Measurements from ENCODE around the gene GCNT2.
"Not testable (repeated sequence)": the region's sequence is repeated elsewhere in the genome, so short reads cannot be mapped to it uniquely, and the experiment has no call there.

Gene GCNT2

GRCh38 chr6:10658910-10659698, 138.0 kb downstream of the GCNT2 start:
- DNase-seq (ENCODE audit: low read depth in 1 of 2, low spot score in 1 of 2) = no peak

GRCh38 chr6:10659699-10660348, 138.7 kb downstream of the GCNT2 start:
- DNase-seq (ENCODE audit: low read depth in 1 of 2, low spot score in 1 of 2) = no peak

- not testable (repeated sequence) for DNase-seq (ENCODE audit: low read depth in 1 of 2, low spot score in 1 of 2)
Observed at GRCh38 chr6:10660431-10661191, 139.5 kb downstream of the GCNT2 start.

- DNase-seq (ENCODE audit: low read depth in 1 of 2, low spot score in 1 of 2) = no peak
Observed at GRCh38 chr6:10662207-10662606, 141.1 kb downstream of the GCNT2 start.

GRCh38 chr6:10662742-10663141, 141.6 kb downstream of the GCNT2 start:
- DNase-seq (ENCODE audit: low read depth in 1 of 2, low spot score in 1 of 2) = no peak

- not testable (repeated sequence) for DNase-seq (ENCODE audit: low read depth in 1 of 2, low spot score in 1 of 2)
Observed at GRCh38 chr6:10665595-10665994, 144.4 kb downstream of the GCNT2 start.

GRCh38 chr6:10668126-10668917, 147.2 kb downstream of the GCNT2 start:
- DNase-seq (ENCODE audit: low read depth in 1 of 2, low spot score in 1 of 2) = no peak

- DNase-seq (ENCODE audit: low read depth in 1 of 2, low spot score in 1 of 2) = no peak
Observed at GRCh38 chr6:10676403-10676802, 155.3 kb downstream of the GCNT2 start.

- DNase-seq (ENCODE audit: low read depth in 1 of 2, low spot score in 1 of 2) = no peak
Observed at GRCh38 chr6:10678456-10678855, 157.3 kb downstream of the GCNT2 start.
